Activated CD4-positive, alpha-beta T cell treated with anti-CD3 and anti-CD28 coated beads for 24 hours (primary cell): ENCODE measurements around the gene OPRL1.

Experiments used
- DNase-seq, 2 donors: peaks; one replicate each; pipeline ENCODE4 v3.0.0-alpha.2; 2020; ENCODE audit warnings: low read depth in 2 of 2

OPRL1 gene

GRCh38 chr20:64080013-64080812, at the start of gene OPRL1:
Gene OPRL1 (plus strand): TSS chr20:64080082. CDS start chr20:64092721, 12,639 bp downstream.
- no peak for DNase-seq

- DNase-seq: no peak
These were observed 49.3 kb upstream of the OPRL1 start for GRCh38 chr20:64030371-64031134.

- DNase-seq: no peak
These were observed 48.0 kb upstream of the OPRL1 start for GRCh38 chr20:64031822-64032314.

- DNase-seq: no peak
These were observed 46.9 kb upstream of the OPRL1 start for GRCh38 chr20:64032706-64033624.

- no peak for DNase-seq
These were observed 45.8 kb upstream of the OPRL1 start for GRCh38 chr20:64033981-64034493.

GRCh38 chr20:64035066-64035932, 44.6 kb upstream of the OPRL1 start:
- DNase-seq: no peak

- DNase-seq: no peak
These were observed 43.9 kb upstream of the OPRL1 start, which contains the start of gene C20orf204 for GRCh38 chr20:64035933-64036345. Gene C20orf204 (plus strand): TSS chr20:64036182. CDS start chr20:64036324, 142 bp downstream.

- DNase-seq: no peak
These were observed 43.3 kb upstream of the OPRL1 start for GRCh38 chr20:64036346-64037198.

- no peak for DNase-seq
These were observed 42.7 kb upstream of the OPRL1 start for GRCh38 chr20:64037199-64037497.

- no peak for DNase-seq
These were observed 42.2 kb upstream of the OPRL1 start for GRCh38 chr20:64037498-64038213.

- no peak for DNase-seq
These were observed 41.7 kb upstream of the OPRL1 start for GRCh38 chr20:64038224-64038564.

- DNase-seq: peak; percentile 58 to 66
These were observed 41.2 kb upstream of the OPRL1 start for GRCh38 chr20:64038565-64039292.

- no peak for DNase-seq
These were observed 40.4 kb upstream of the OPRL1 start for GRCh38 chr20:64039293-64040160.

GRCh38 chr20:64040231-64041039, 39.4 kb upstream of the OPRL1 start:
- DNase-seq: no peak

GRCh38 chr20:64041040-64041780, 38.7 kb upstream of the OPRL1 start:
- DNase-seq: no peak

GRCh38 chr20:64041781-64042053, 38.2 kb upstream of the OPRL1 start:
- DNase-seq: no peak
